Smooth muscle cell (in vitro differentiated cells): ENCODE results near the gene RUNX3. TPM values are rescaled to one million over a fixed set of nuclear protein-coding genes. Genes with fewer than 3 reads are reported as not detected.

Source experiments
- DNase-seq: peaks from one replicate; lab custom pipeline; 2025; ENCODE audit not compliant: unreplicated experiment; lab: John Stamatoyannopoulos, UW
- H2AFZ ChIP-seq: fragments of 200-600 bp; sonication (generic); 2 replicates; pipeline ENCODE4 v1.6.0; 2016; ENCODE audit warnings: antibody characterized with exemption, low read depth, mild to moderate bottlenecking
- H3F3A ChIP-seq: fragments of 200-600 bp; sonication (generic); 2 replicates; pipeline ENCODE4 v1.6.0; 2017; ENCODE audit warnings: antibody characterized with exemption, low read depth
- H3K27ac ChIP-seq: fragments of 200-600 bp; sonication (generic); 2 replicates; pipeline ENCODE4 v1.5.1; 2016; ENCODE audit warnings: low read depth, mild to moderate bottlenecking
- H3K27me3 ChIP-seq: fragments of 200-600 bp; sonication (generic); 2 replicates; pipeline ENCODE4 v1.6.1; 2016; ENCODE audit warnings: low read depth, mild to moderate bottlenecking
- H3K36me3 ChIP-seq: fragments of 200-600 bp; sonication (generic); 2 replicates; pipeline ENCODE4 v1.5.1; 2016; ENCODE audit warnings: low read depth
- H3K4me1 ChIP-seq: fragments of 200-600 bp; sonication (generic); 2 replicates; pipeline ENCODE4 v1.5.1; 2016; ENCODE audit warnings: low read depth
- H3K4me2 ChIP-seq: fragments of 200-600 bp; sonication (generic); 2 replicates; pipeline ENCODE4 v1.6.0; 2016; ENCODE audit warnings: mild to moderate bottlenecking
- H3K4me3 ChIP-seq: fragments of 200-600 bp; sonication (generic); 2 replicates; pipeline ENCODE4 v1.5.1; 2016; ENCODE audit warnings: mild to moderate bottlenecking
- H3K79me2 ChIP-seq: fragments of 200-600 bp; sonication (generic); 2 replicates; pipeline ENCODE4 v1.6.0; 2016; ENCODE audit warnings: low read depth, mild to moderate bottlenecking
- H3K9ac ChIP-seq: fragments of 200-600 bp; sonication (generic); 2 replicates; pipeline ENCODE4 v1.6.0; 2016; ENCODE audit warnings: low read depth
- H3K9me3 ChIP-seq: fragments of 200-600 bp; sonication (generic); replicated peaks from 2 replicates; pipeline ENCODE4 v1.5.1; 2016; ENCODE audit warnings: low read depth
- H4K20me1 ChIP-seq: fragments of 200-600 bp; sonication (generic); 2 replicates; pipeline ENCODE4 v1.6.0; 2016; ENCODE audit warnings: low read depth
- CTCF ChIP-seq: fragments of 200-600 bp; sonication (generic); IDR thresholded peaks from 2 replicates; pipeline ENCODE4 v1.5.1; 2017; ENCODE audit warnings: borderline replicate concordance, mild to moderate bottlenecking, antibody characterized with exemption; ENCODE audit not compliant: insufficient read depth, poor library complexity, severe bottlenecking
- WGBS: methylation state at CpG from one replicate; pipeline ENCODE4 v1.1.7; 2016; ENCODE audit warnings: low lambda C conversion rate; 5-methylcytosine and 5-hydroxymethylcytosine counted together
- polyA plus RNA-seq: library from polyadenylated mRNA; unstranded; fragments of >200 nt; fragmentation: Nextera tagmentation; extraction: Ambion mirVana; gene quantifications from 2 replicates; pipeline ENCODE4 v1.2.1, GENCODE V29; 2016
- total RNA-seq: library from RNA; depleted of rRNA; stranded (reverse); fragments of >200 nt; gene quantifications from 2 replicates; pipeline ENCODE4 v1.2.3, GENCODE V29; 2014

The RUNX3 gene
- total and polyA plus RNA-seq, 2 experiments from 2014 or later = 4.5 to 8.2 TPM

GRCh38 chr1:24884751-24885150 lies 45.3 kb downstream of the RUNX3 start:
- TF ChIP-seq CTCF = no peak
- Histone ChIP-seq H3K36me3 (no peaks in the 10 kb centered on the region), H3K27me3 (no peaks in the 10 kb centered on the region), H2AFZ (no peak overlapping the region), H3K4me3 (no peak overlapping the region), H4K20me1 (no peaks in the 10 kb centered on the region), H3K27ac (no peak overlapping the region), H3K4me1 (no peaks in the 10 kb centered on the region), H3F3A (no peaks in the 10 kb centered on the region), H3K4me2 (no peak overlapping the region), H3K9me3 (peaks cover 16% of the 10 kb centered on the region), H3K9ac (no peak overlapping the region), H3K79me2 (no peaks in the 10 kb centered on the region)
- DNase-seq = no peak

GRCh38 chr1:24881034-24881433 lies 49.0 kb downstream of the RUNX3 start:
- no peak overlapping the region for H3K4me2 ChIP-seq
- WGBS = 44% methylated on average over 1 of the region's 1 CpG
- no peaks in the 10 kb centered on the region for H3K27me3 ChIP-seq
- H3K4me3 ChIP-seq = no peak overlapping the region
- no peaks in the 10 kb centered on the region for H3K4me1 ChIP-seq
- H3K27ac ChIP-seq = no peak overlapping the region
- H4K20me1 ChIP-seq = no peaks in the 10 kb centered on the region
- H3F3A ChIP-seq = no peaks in the 10 kb centered on the region
- no peak overlapping the region for H2AFZ ChIP-seq
- no peak for TF ChIP-seq CTCF
- DNase-seq = no peak
- no peak overlapping the region for H3K9ac ChIP-seq
- peaks cover 16% of the 10 kb centered on the region for H3K9me3 ChIP-seq
- H3K36me3 ChIP-seq = no peaks in the 10 kb centered on the region
- H3K79me2 ChIP-seq = no peaks in the 10 kb centered on the region

GRCh38 chr1:24878775-24879742 lies 51.0 kb downstream of the RUNX3 start:
- no peak for TF ChIP-seq CTCF
- Histone ChIP-seq H3K36me3 (no peaks in the 10 kb centered on the region), H3K4me2 (no peak overlapping the region), H2AFZ (no peak overlapping the region), H3K9me3 (peaks cover 16% of the 10 kb centered on the region), H3K9ac (no peak overlapping the region), H3K27me3 (no peaks in the 10 kb centered on the region), H3K4me1 (no peaks in the 10 kb centered on the region), H3K4me3 (no peak overlapping the region), H3K79me2 (no peaks in the 10 kb centered on the region), H3K27ac (no peak overlapping the region), H3F3A (no peaks in the 10 kb centered on the region), H4K20me1 (no peaks in the 10 kb centered on the region)
- 74% methylated on average over 7 of the region's 7 CpGs for WGBS
- DNase-seq = no peak
